ENCODE measurements around the gene MANF.

DNA sequence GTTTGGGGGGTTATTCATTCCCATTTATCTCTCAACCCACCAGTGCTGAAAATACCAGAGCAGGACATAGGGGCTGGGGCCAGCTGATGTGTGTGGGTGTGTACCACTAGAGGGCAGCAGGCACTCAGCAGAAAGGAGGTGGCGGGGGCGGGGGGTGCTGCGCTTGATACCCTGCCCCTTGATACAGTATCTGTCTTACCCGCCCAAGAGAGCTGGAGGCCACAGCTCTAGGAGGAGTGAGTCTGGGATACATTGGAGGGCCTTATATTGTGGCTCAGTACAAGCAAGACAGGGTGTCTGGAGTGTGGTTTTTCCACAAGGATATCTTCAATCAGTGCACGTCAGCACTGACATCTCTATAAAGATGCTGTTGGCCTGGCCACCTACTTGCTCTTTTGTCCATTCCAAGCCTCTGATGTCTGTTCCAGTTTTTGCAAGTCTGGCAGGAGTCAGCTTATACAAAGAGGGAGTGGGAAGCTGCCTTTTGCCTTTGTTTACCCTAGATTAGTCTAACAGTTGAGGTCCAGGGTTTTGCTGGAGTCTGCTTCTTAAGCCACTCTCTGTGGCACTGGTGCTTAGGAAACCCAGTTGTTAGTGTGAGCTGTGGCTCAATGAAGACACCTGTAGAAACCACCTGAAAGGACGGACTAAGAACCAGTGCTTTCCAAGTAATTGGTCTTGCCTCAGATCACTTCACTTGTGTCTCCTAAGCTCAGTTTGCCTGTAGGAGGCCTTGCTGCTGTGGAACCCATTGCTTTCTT, 4.5 kb downstream of the MANF start:
- TF ChIP-seq FOXA1 (IDR thresholded peaks at IDR 0.05), result no peak
- no peak for TF ChIP-seq FOXK2 (IDR thresholded peaks at IDR 0.05)
- TF ChIP-seq TARDBP (IDR thresholded peaks at IDR 0.05), result no peak
- no peak for TF ChIP-seq NFRKB (IDR thresholded peaks at IDR 0.05)
- no peak for TF ChIP-seq ELF4 (IDR thresholded peaks at IDR 0.05)
- TF ChIP-seq ARNT (IDR thresholded peaks at IDR 0.05), result no peak
- no peak; the same call in 1 of the 2 replicates for TF ChIP-seq FOXM1 (IDR thresholded peaks at IDR 0.05; ENCODE audit: borderline replicate concordance)
- TF ChIP-seq HDGF (IDR thresholded peaks at IDR 0.05; ENCODE audit: borderline replicate concordance), result 0 out of 2 replicates have a peak, but pooled peaks have one; percentile 45
- TF ChIP-seq SP1 (IDR thresholded peaks at IDR 0.05), result no peak
- TF ChIP-seq LEF1 (IDR thresholded peaks at IDR 0.05; ENCODE audit: borderline replicate concordance), result no peak
- TF ChIP-seq CTBP1 (IDR thresholded peaks at IDR 0.05; ENCODE audit: borderline replicate concordance), result no peak
- no peak for TF ChIP-seq SUZ12 (IDR thresholded peaks at IDR 0.05)
- TF ChIP-seq, protein P1, sequence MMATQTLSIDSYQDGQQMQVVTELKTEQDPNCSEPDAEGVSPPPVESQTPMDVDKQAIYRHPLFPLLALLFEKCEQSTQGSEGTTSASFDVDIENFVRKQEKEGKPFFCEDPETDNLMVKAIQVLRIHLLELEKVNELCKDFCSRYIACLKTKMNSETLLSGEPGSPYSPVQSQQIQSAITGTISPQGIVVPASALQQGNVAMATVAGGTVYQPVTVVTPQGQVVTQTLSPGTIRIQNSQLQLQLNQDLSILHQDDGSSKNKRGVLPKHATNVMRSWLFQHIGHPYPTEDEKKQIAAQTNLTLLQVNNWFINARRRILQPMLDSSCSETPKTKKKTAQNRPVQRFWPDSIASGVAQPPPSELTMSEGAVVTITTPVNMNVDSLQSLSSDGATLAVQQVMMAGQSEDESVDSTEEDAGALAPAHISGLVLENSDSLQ (IDR thresholded peaks at IDR 0.05), result no peak
- TF ChIP-seq L3MBTL2 (conservative IDR thresholded peaks at IDR 0.05), result no peak

Data from HEK293T (cell line).